Neural cell (in vitro differentiated cells): ENCODE data around the gene LCORL. TPM values are rescaled to one million over a fixed set of nuclear protein-coding genes. Genes with fewer than 3 reads are reported as not detected.

Source experiments
- H2AFZ ChIP-seq: fragments of 200-600, 300-800 bp; sonication (generic), shearing (Covaris generic); 2 replicates; pipeline ENCODE4 v1.6.0; 2014; ENCODE audit warnings: low read depth, mild to moderate bottlenecking, antibody characterized with exemption, low read length, moderate library complexity
- H3F3A ChIP-seq: fragments of 200-600 bp; shearing (Covaris generic); 2 replicates; pipeline ENCODE4 v1.6.1; 2016; ENCODE audit warnings: mild to moderate bottlenecking, moderate library complexity, mixed read lengths, antibody characterized with exemption, low read length; ENCODE audit not compliant: insufficient read depth, poor library complexity, severe bottlenecking
- H3K27ac ChIP-seq: fragments of 200-600, 300-800 bp; sonication (generic), shearing (Covaris generic); 2 replicates; pipeline ENCODE4 v1.5.1; 2014; ENCODE audit warnings: mild to moderate bottlenecking, low read length, moderate library complexity
- H3K27me3 ChIP-seq: fragments of 300-800, 200-600 bp; sonication (generic), shearing (Covaris generic); 2 replicates; pipeline ENCODE4 v1.6.0; 2014; ENCODE audit warnings: mild to moderate bottlenecking, low read depth, low read length, moderate library complexity; ENCODE audit not compliant: insufficient read depth
- H3K36me3 ChIP-seq: fragments of 300-800, 200-600 bp; sonication (generic), shearing (Covaris generic); 2 replicates; pipeline ENCODE4 v1.5.1; 2014; ENCODE audit warnings: mild to moderate bottlenecking, antibody characterized with exemption, low read length, moderate library complexity; ENCODE audit not compliant: insufficient read depth
- H3K4me2 ChIP-seq: fragments of 300-800, 200-600 bp; sonication (generic), shearing (Covaris generic); 2 replicates; pipeline ENCODE4 v1.6.0; 2014; ENCODE audit warnings: mild to moderate bottlenecking, low read length
- H3K4me3 ChIP-seq: fragments of 300-800, 200-600 bp; sonication (generic), shearing (Covaris generic); 2 replicates; pipeline ENCODE4 v1.5.1; 2014; ENCODE audit warnings: mild to moderate bottlenecking, low read length, moderate library complexity
- H3K79me2 ChIP-seq: fragments of 200-600 bp; shearing (Covaris generic); replicated peaks from 2 replicates; pipeline ENCODE4 v1.6.0; 2014; ENCODE audit warnings: mild to moderate bottlenecking, low read length, moderate library complexity; ENCODE audit not compliant: insufficient read depth
- H3K9ac ChIP-seq: fragments of 300-800, 200-600 bp; sonication (generic), shearing (Covaris generic); 2 replicates; pipeline ENCODE4 v1.6.1; 2016; ENCODE audit warnings: mild to moderate bottlenecking, low read length, mixed read lengths
- H3K9me2 ChIP-seq: fragments of 200-600 bp; shearing (Covaris generic); 2 replicates; pipeline ENCODE4 v1.6.1; 2016; ENCODE audit warnings: mild to moderate bottlenecking, low read length, mixed read lengths; ENCODE audit not compliant: insufficient read depth
- H3K9me3 ChIP-seq: fragments of 200-600, 300-800 bp; sonication (generic), shearing (Covaris generic); 2 replicates; pipeline ENCODE4 v1.6.1; 2016; ENCODE audit warnings: mild to moderate bottlenecking, mixed run types, low read length, moderate library complexity, mixed read lengths
- H4K20me1 ChIP-seq: fragments of 200-600 bp; shearing (Covaris generic); 2 replicates; pipeline ENCODE4 v1.6.1; 2016; ENCODE audit warnings: mild to moderate bottlenecking, mixed run types; ENCODE audit not compliant: insufficient read depth
- CTCF ChIP-seq: fragments of 450-650 bp; IDR thresholded peaks from 2 replicates; pipeline ENCODE4 v1.5.1; 2014; ENCODE audit warnings: antibody characterized with exemption, mild to moderate bottlenecking, moderate library complexity; ENCODE audit not compliant: poor library complexity, severe bottlenecking
- EP300 ChIP-seq: fragments of 450-650 bp; conservative IDR thresholded peaks from 2 replicates; pipeline ENCODE4 v1.6.1; 2014; ENCODE audit warnings: antibody characterized with exemption, mild to moderate bottlenecking, moderate library complexity; ENCODE audit not compliant: poor library complexity, severe bottlenecking
- EZH2 ChIP-seq: fragments of 200-600, 300-800 bp; shearing (Covaris generic), sonication (generic); IDR thresholded peaks from 2 replicates; pipeline ENCODE4 v1.6.1; 2014; ENCODE audit warnings: antibody characterized with exemption, low read length, borderline replicate concordance, mild to moderate bottlenecking; ENCODE audit not compliant: insufficient read depth, poor library complexity, severe bottlenecking
- MXI1 ChIP-seq: fragments of 450-650 bp; conservative IDR thresholded peaks from 2 replicates; pipeline ENCODE4 v1.6.1; 2014; ENCODE audit warnings: antibody characterized with exemption, mild to moderate bottlenecking; ENCODE audit not compliant: poor library complexity, severe bottlenecking
- POLR2AphosphoS5 ChIP-seq: IDR thresholded peaks from 2 replicates; pipeline ENCODE4 v1.6.1; 2012
- RAD21 ChIP-seq: fragments of 450-650 bp; conservative IDR thresholded peaks from 2 replicates; pipeline ENCODE4 v1.6.1; 2014; ENCODE audit warnings: antibody characterized with exemption, mild to moderate bottlenecking, moderate library complexity
- REST ChIP-seq: IDR thresholded peaks from 2 replicates; pipeline ENCODE4 v1.6.1; 2012; ENCODE audit warnings: borderline replicate concordance
- SMC3 ChIP-seq: fragments of 450-650 bp; conservative IDR thresholded peaks from 2 replicates; pipeline ENCODE4 v1.6.1; 2014; ENCODE audit warnings: antibody characterized with exemption, mild to moderate bottlenecking, moderate library complexity; ENCODE audit not compliant: poor library complexity
- TAF1 ChIP-seq: IDR thresholded peaks from 2 replicates; pipeline ENCODE4 v1.6.1; 2012; ENCODE audit warnings: low read depth
- polyA plus RNA-seq: library from polyadenylated mRNA; depleted of rRNA; stranded (reverse); fragments of >200 nt; gene quantifications from 2 replicates; pipeline ENCODE4 v1.2.3, GENCODE V29; 2014

Gene LCORL
- polyA plus RNA-seq, 1 donor from 2014 or later: 49.0 TPM

- no peaks in the 10 kb centered on the region for H3K9me2 ChIP-seq
- no peaks in the 10 kb centered on the region for H3K9me3 ChIP-seq
- H4K20me1 ChIP-seq: no peaks in the 10 kb centered on the region
- no peak overlapping the region for H3K27ac ChIP-seq
- peaks cover 9% of the 10 kb centered on the region for H3K79me2 ChIP-seq
- H3K36me3 ChIP-seq: no peaks in the 10 kb centered on the region
- H2AFZ ChIP-seq: no peak overlapping the region
- no peak overlapping the region for H3K4me3 ChIP-seq
- H3K4me2 ChIP-seq: no peak overlapping the region
- no peaks in the 10 kb centered on the region for H3F3A ChIP-seq
- TF ChIP-seq RAD21: no peak
- no peak for TF ChIP-seq SMC3
- no peak for TF ChIP-seq MXI1
- H3K27me3 ChIP-seq: no peaks in the 10 kb centered on the region
- no peak overlapping the region for H3K9ac ChIP-seq
Observed at GRCh38 chr4:17920681-17921080, 100.9 kb downstream of the LCORL start.

GRCh38 chr4:17915439-17915838, 106.1 kb downstream of the LCORL start:
- no peaks in the 10 kb centered on the region for H3K9me2 ChIP-seq

More at GRCh38 chr4:17915439-17915838, 106.1 kb downstream of the LCORL start:
- Histone ChIP-seq H3F3A (no peaks in the 10 kb centered on the region), H3K9me3 (no peaks in the 10 kb centered on the region), H3K79me2 (peaks cover 9% of the 10 kb centered on the region), H3K27ac (no peak overlapping the region), H3K36me3 (no peaks in the 10 kb centered on the region), H4K20me1 (no peaks in the 10 kb centered on the region), H3K4me3 (no peak overlapping the region), H3K9ac (no peak overlapping the region), H2AFZ (no peak overlapping the region), H3K27me3 (no peaks in the 10 kb centered on the region), H3K4me2 (no peak overlapping the region)
- TF ChIP-seq REST (no peak), CTCF (no peak), TAF1 (no peak), MXI1 (no peak), RAD21 (no peak), EP300 (no peak), SMC3 (no peak), EZH2 (no peak), POLR2AphosphoS5 (no peak)
